Measurements from ENCODE around the gene PFDN5.

DNA sequence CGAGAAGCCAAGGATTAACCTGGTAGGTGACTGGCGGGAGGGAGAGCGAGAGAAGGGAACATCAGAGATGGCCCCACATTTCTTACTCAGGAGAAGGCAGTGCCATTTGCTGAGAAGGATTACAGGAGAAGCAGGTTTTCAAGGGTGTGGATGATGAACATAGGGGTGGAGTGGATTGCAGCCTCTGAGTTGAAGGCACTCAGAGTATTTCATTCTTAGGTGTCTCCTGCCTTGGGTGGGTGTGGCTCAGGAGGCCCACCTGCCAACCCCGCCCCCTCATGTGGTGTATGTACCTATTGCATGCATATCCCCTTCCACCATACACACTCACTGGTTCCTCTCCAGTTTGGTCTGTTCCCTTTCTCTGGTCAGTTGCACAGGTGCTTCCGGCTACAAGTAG, 20.9 kb upstream of the PFDN5 start:
- no peak for TF ChIP-seq CTCF (IDR thresholded peaks at IDR 0.05; ENCODE audit: insufficient read depth, low read length)
- no peak for TF ChIP-seq REST (IDR thresholded peaks at IDR 0.05; ENCODE audit: insufficient replicate concordance, low read depth)
- TF ChIP-seq SPI1 (IDR thresholded peaks at IDR 0.05; ENCODE audit: borderline replicate concordance, low read depth): no peak

All from HL-60 (cell line).